Aorta (tissue), 5 donors: ENCODE data around the gene UFSP2. TPM values are rescaled to one million over a fixed set of nuclear protein-coding genes. Genes with fewer than 3 reads are reported as not detected.

Experiments
- ATAC-seq: fragments of 200-7000 bp; cut with Tn5 transposase; one replicate; pipeline ENCODE4 v1.9.1; 2022; ENCODE audit warnings: moderate library complexity; ENCODE audit not compliant: low FRiP score
- DNase-seq, 2 donors: peaks; one replicate each; pipeline ENCODE4 v3.0.0-alpha.2; 2020
- H3K27ac ChIP-seq, 2 donors: one replicate each; pipeline ENCODE4 v1.5.1; 2013; ENCODE audit warnings: low read length in 2 of 2, mild to moderate bottlenecking in 2 of 2, moderate library complexity in 2 of 2, control low read depth in 1 of 2, inconsistent platforms in 1 of 2, low read depth in 1 of 2
- H3K27me3 ChIP-seq, 2 donors: one replicate each; pipeline ENCODE4 v1.6.1; 2013; ENCODE audit warnings: control low read depth in 1 of 2, low read length in 1 of 2, mild to moderate bottlenecking in 1 of 2, moderate library complexity in 1 of 2; ENCODE audit not compliant: insufficient read depth in 2 of 2, control insufficient read depth in 1 of 2
- H3K36me3 ChIP-seq, 2 donors: one replicate each; pipeline ENCODE4 v1.6.1; 2013; ENCODE audit warnings: control low read depth in 1 of 2, low read length in 1 of 2, mild to moderate bottlenecking in 1 of 2; ENCODE audit not compliant: insufficient read depth in 2 of 2, control insufficient read depth in 1 of 2
- H3K4me1 ChIP-seq, 2 donors: one replicate each; pipeline ENCODE4 v1.6.1; 2013; ENCODE audit warnings: low read length in 2 of 2, control low read depth in 1 of 2, mild to moderate bottlenecking in 1 of 2, moderate library complexity in 1 of 2; ENCODE audit not compliant: insufficient read depth in 2 of 2, control insufficient read depth in 1 of 2
- H3K4me3 ChIP-seq, 2 donors: one replicate each; pipeline ENCODE4 v1.5.1; 2013; ENCODE audit warnings: low read length in 2 of 2, control low read depth in 1 of 2, mild to moderate bottlenecking in 1 of 2
- H3K9me3 ChIP-seq: one replicate; pipeline ENCODE4 v1.6.1; 2013; ENCODE audit warnings: mild to moderate bottlenecking, low read length; ENCODE audit not compliant: control insufficient read depth
- WGBS, 2 donors: extraction: QIAGEN DNeasy Blood & Tissue Kit; methylation state at CpG; one replicate each; pipeline ENCODE4 v1.1.7; 2013; 5-methylcytosine and 5-hydroxymethylcytosine counted together
- intact Hi-C, 2 donors: fragments of 100-400 bp; cut with DNase I; formaldehyde crosslinking; loops; one replicate each; pipeline versions ENCODE4 v1.14.2 to v1.15.0; 2022
- polyA plus RNA-seq, 2 donors: library from polyadenylated mRNA; stranded (reverse); fragments of 200-250 nt; gene quantifications; one replicate each; pipeline ENCODE4 v1.2.3, GENCODE V29; 2013
- total RNA-seq, 2 donors: library from RNA; stranded (reverse); fragmentation: NEBNext Ultra II Directional; extraction: Animal tissue kit (Norgen Biotek cat#: 25700); gene quantifications; one replicate each; pipeline ENCODE4 v1.2.1, GENCODE V29; 2021
- donor health status: healthy with polysubstance abuse.
- donor health status: Bipolar disorder and iron deficiency.
- donor health status: DM: no; HTN: no; CAD: no.
- donor health status: DM: no; HTN: no; CAD: no.
- donor health status: DM: yes; HTN: yes; CAD: no.

UFSP2 gene
- total and polyA plus RNA-seq, 4 donors: 29.5 to 46.5 (median 38.7) TPM

GRCh38 chr4:185467991-185468390 is 42.2 kb upstream of the UFSP2 start:
- no peak overlapping the region for H3K27ac ChIP-seq
- WGBS, 2 donors: 94 to 95% methylated on average over 8 of the region's 8 CpGs
- no peaks in the 10 kb centered on the region for H3K9me3 ChIP-seq
- no peak for DNase-seq
- no peaks in the 10 kb centered on the region for H3K4me1 ChIP-seq
- no peaks in the 10 kb centered on the region for H3K36me3 ChIP-seq
- ATAC-seq: no peak
- no peaks in the 10 kb centered on the region for H3K27me3 ChIP-seq
- intact Hi-C loops: loop anchor here (5.0 kb wide), 1 partner anchor 41 kb away; the partner anchor contains the start of gene UFSP2 (in 2 of the 2)
- no peak overlapping the region for H3K4me3 ChIP-seq

DNA sequence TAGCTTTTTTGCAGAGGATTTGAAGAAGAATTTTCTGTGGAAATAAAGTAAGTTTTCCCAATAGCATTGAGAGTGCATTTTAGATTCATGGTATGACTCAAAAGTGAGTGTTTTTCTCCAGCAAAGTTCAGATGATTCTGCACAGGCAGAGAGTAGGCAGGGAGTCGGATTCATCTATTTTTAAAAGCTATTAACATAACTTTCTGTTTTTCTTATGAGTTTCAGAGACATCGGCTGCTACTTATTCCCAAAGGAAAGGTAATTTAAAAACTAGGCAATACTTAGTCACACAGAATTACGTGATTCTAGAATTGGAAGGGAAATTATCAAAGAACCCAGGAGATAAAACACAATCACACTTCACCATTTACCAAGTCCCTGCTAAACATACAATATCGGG is 41.3 kb upstream of the UFSP2 start:
- Histone ChIP-seq H3K4me1 (no peaks in the 10 kb centered on the region), H3K27me3 (no peaks in the 10 kb centered on the region), H3K4me3 (no peak overlapping the region), H3K9me3 (no peaks in the 10 kb centered on the region), H3K27ac (no peak overlapping the region), H3K36me3 (no peaks in the 10 kb centered on the region)
- WGBS, 2 donors: 22 to 31% methylated on average over 4 of the region's 4 CpGs
- intact Hi-C loops: loop anchor here (5.0 kb wide), 1 partner anchor 40 kb away; the partner anchor contains the start of gene UFSP2 (in 2 of the 2)
- no peak for ATAC-seq
- no peak for DNase-seq

- Histone ChIP-seq H3K4me3 (no peak overlapping the region), H3K36me3 (no peaks in the 10 kb centered on the region), H3K9me3 (no peaks in the 10 kb centered on the region), H3K4me1 (no peaks in the 10 kb centered on the region), H3K27me3 (no peaks in the 10 kb centered on the region), H3K27ac (no peak overlapping the region)
- WGBS, 2 donors: 88 to 93% methylated on average over 3 of the region's 3 CpGs
- ATAC-seq: no peak
- DNase-seq: no peak
- intact Hi-C loops: loop anchor here (5.0 kb wide), 1 partner anchor 38 kb away; the partner anchor contains the start of gene UFSP2 (in 2 of the 2)
Measured at GRCh38 chr4:185465707-185466106, 39.9 kb upstream of the UFSP2 start.

DNA sequence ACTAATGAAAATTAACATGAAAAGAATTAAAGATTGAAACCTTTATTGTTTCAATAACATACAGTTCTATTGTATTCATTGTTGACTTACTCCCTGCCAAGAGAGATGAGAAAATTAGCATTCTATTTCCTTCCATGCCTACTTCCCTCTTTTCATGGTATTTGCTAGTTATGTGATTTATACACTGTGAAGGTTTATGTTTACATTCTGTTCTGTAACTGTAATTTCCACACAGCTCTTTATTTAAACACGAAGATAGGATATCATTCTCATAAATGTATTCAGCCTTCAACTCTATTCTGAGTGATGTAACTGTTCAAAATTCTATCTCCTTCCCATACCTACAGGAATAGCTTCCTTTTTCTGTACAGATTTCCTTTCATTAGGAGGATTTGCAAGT is 39.1 kb upstream of the UFSP2 start:
- Histone ChIP-seq H3K4me3 (no peak overlapping the region), H3K27me3 (no peaks in the 10 kb centered on the region), H3K4me1 (no peaks in the 10 kb centered on the region), H3K36me3 (no peaks in the 10 kb centered on the region), H3K9me3 (no peaks in the 10 kb centered on the region), H3K27ac (no peak overlapping the region)
- WGBS, 2 donors: 35 to 44% methylated on average over 1 of the region's 1 CpG
- DNase-seq (no peak), ATAC-seq (no peak)
- intact Hi-C loops: loop anchor here (5.0 kb wide), 1 partner anchor 38 kb away; the partner anchor contains the start of gene UFSP2 (in 2 of the 2)

DNA sequence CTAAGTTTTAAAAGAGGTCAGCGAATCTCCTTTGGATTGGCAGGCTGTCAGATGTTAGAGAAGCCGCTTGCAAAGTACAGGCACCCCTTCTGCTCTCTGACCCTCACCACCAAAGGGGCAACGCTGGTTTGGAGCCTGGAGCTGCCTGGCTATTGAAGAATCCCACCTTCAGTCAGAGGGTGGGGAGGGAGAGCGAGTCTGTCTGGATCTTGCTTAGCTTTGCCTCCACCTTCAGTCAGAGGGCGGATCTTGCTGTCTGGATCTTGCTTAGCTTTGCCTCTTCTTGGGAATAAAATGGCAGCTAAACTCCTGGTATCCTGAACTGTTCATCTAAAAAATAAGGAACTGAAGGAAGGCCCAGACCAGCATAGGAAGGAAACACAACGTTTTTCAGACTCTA is 38.4 kb upstream of the UFSP2 start:
- Histone ChIP-seq H3K36me3 (no peaks in the 10 kb centered on the region), H3K9me3 (no peaks in the 10 kb centered on the region), H3K4me1 (no peaks in the 10 kb centered on the region), H3K4me3 (no peak overlapping the region), H3K27me3 (no peaks in the 10 kb centered on the region), H3K27ac (no peak overlapping the region)
- WGBS, 2 donors: 65 to 73% methylated on average over 6 of the region's 6 CpGs
- intact Hi-C loops: no loop called here
- ATAC-seq (no peak), DNase-seq (no peak)

- ATAC-seq: no peak
- 88% methylated on average over 6 of the region's 6 CpGs for WGBS, 2 donors
- Histone ChIP-seq H3K27ac (no peak overlapping the region), H3K4me3 (no peak overlapping the region), H3K4me1 (no peaks in the 10 kb centered on the region), H3K27me3 (no peaks in the 10 kb centered on the region), H3K36me3 (no peaks in the 10 kb centered on the region), H3K9me3 (no peaks in the 10 kb centered on the region)
- DNase-seq: no peak
- intact Hi-C loops: no loop called here
Measured at GRCh38 chr4:185463541-185463940, 37.8 kb upstream of the UFSP2 start.

GRCh38 chr4:185461565-185461964 is 35.8 kb upstream of the UFSP2 start:
- no peak overlapping the region for H3K27ac ChIP-seq
- no peaks in the 10 kb centered on the region for H3K27me3 ChIP-seq
- DNase-seq: no peak
- no peak overlapping the region for H3K4me3 ChIP-seq
- ATAC-seq: no peak
- WGBS, 2 donors: 99% methylated on average over 8 of the region's 8 CpGs
- intact Hi-C loops: no loop called here
- no peaks in the 10 kb centered on the region for H3K36me3 ChIP-seq
- no peaks in the 10 kb centered on the region for H3K4me1 ChIP-seq
- H3K9me3 ChIP-seq: no peaks in the 10 kb centered on the region

- Histone ChIP-seq H3K4me1 (no peaks in the 10 kb centered on the region), H3K36me3 (no peaks in the 10 kb centered on the region), H3K4me3 (no peak overlapping the region), H3K9me3 (no peaks in the 10 kb centered on the region), H3K27me3 (no peaks in the 10 kb centered on the region), H3K27ac (no peak overlapping the region)
- DNase-seq (no peak), ATAC-seq (no peak)
- intact Hi-C loops: no loop called here
- WGBS, 2 donors: 66 to 69% methylated on average over 3 of the region's 3 CpGs
Measured at GRCh38 chr4:185457136-185457535, 31.4 kb upstream of the UFSP2 start.

GRCh38 chr4:185456131-185456530 is 30.4 kb upstream of the UFSP2 start:
- WGBS, 2 donors: 44 to 45% methylated on average over 2 of the region's 2 CpGs
- DNase-seq: no peak
- Histone ChIP-seq H3K27me3 (no peaks in the 10 kb centered on the region), H3K4me1 (no peaks in the 10 kb centered on the region), H3K36me3 (no peaks in the 10 kb centered on the region), H3K9me3 (no peaks in the 10 kb centered on the region), H3K27ac (no peak overlapping the region), H3K4me3 (no peak overlapping the region)
- no peak for ATAC-seq
- intact Hi-C loops: no loop called here
